NCI-H2029 treated with DMSO at 0.1 percent for 48 hours (cell line): ENCODE measurements around the gene KLK15.
"Not testable (repeated sequence)": the region's sequence is repeated elsewhere in the genome, so short reads cannot be mapped to it uniquely, and the experiment has no call there.

Experiments used
- DNase-seq: peaks from one replicate; lab custom pipeline; 2025; lab: John Stamatoyannopoulos, UW

The KLK15 gene

GRCh38 chr19:50796128-50796633 lies 37.2 kb downstream of the KLK15 start:
- DNase-seq, result no peak

- no peak for DNase-seq
Measured at GRCh38 chr19:50795664-50796073, 37.7 kb downstream of the KLK15 start.

- DNase-seq, result no peak
Measured at GRCh38 chr19:50794876-50795663, 38.3 kb downstream of the KLK15 start.

- no peak for DNase-seq
Measured at GRCh38 chr19:50794074-50794875, 39.1 kb downstream of the KLK15 start.

DNA sequence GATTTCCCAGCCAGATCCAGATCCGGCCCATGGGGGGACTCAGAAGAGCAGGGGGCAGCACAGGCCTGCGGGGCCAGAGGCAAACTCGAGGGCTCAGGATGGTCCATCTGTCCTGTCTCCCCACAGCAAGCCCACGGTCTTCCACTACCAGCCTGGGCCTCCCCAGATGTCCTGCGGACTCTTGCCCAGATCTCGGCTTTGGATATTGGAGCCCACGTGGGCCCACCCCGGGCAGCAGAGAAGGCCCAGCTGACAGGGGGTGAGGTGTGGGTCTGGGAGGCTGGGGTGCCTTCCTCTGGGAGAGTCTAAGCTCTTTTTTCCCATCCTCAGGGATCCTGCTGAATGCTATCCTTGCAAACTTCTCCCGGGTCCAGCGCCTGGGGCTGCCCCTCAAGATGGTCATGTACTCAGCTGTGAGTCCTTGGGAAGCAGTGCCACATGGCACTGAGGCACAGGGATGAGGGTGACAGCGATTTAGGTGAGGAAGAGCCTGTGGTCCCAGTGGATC lies 39.8 kb downstream of the KLK15 start:
- DNase-seq, result no peak

DNA sequence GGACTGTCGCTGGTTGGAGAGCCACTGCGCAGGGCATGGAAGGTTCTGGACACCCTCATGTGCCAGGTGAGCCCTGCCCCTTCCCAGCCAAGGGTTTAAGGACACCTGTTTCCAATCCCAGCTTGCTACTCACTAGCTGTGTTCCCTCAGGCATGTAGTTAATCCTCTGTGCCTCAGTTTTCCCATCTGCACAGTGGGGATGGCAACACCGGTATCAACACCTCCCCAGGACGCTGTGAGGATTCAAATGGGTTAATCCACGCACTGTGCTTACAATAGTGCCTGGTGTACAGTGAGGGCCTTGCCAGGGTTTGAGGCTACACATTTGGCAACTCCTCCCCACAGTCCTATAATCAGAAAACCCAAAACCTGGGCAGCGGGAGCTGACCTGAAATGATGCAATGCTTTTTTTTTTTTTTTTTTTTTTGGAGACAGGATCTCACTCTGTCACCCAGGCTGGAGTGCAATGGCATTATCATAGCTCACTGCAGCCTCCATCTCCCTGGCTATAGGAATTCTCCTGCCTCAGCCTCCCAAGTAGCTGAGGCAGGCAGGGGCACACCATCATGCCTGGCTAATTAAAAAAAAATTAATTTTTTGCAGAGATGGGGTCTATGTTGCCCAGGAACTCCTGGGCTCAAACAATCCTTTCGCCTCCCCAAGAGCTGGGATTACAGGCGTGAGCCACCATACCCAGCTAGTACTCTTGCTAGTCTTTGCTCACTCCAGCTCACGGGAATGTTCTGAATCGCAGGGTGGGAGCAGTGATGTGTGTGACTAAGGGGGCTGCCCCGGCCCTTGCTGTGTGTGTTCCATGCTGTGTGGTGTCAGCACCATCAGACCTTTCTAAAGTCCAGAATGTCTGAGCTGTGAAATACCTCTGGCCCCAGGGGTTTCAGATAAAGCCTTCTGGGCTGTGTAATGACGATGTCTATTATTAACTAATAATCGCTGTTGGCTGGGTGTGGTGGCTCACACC lies 40.8 kb downstream of the KLK15 start:
- no peak for DNase-seq

DNA sequence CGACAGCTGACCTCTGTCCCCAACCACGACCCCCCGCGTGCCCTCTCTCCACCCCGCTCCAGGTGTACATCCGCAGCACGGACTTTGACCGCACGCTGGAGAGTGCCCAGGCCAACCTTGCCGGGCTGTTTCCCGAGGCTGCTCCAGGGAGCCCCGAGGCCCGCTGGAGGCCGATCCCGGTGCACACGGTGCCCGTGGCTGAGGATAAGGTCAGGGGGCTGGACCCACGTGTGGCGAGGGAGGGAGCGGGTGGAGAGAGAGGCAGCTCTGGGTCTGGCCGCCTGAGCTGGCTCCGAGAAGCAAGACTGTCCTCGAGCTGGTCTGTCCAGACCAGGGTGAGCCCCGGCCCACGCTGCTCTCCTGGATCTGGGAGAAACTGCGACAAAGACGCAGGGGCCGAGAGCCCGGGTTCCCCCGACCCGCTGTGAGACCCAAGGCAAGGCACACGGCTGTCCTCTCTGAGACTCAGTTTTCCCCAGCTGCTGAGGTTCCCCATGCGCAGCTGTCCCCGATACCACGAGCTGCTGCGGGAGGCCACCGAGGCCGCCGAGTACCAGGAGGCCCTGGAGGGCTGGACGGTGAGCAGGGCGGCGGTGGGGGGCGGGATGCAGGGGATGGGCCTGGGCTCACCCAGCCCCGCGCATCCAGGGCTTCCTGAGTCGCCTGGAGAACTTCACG lies 41.6 kb downstream of the KLK15 start:
- no peak for DNase-seq

DNA sequence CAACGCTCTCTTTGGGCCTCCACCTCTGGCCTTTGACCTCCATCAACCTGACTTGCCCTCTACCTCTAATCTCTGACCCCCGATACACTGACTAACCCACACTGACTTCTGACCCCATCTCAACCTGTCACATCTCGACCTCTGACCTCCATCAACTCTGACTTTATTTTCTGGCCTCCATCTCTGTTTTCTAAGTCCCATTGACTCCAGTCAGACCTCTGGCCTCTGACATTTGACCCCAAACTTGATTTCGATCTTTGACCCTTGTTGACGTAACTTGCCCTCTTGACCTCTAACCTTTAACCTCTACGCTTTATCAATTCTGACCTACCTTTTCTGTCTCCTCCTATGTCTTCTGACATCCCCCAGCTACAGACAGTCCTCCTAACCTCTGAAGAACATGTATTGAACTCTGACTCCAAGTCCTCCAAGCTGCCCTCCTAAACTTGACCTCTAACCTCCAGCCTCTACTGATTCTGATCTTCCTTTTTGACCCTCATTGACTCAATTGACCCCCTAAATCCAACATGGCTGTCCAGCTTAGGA lies 42.4 kb downstream of the KLK15 start:
- DNase-seq, result no peak

- no peak for DNase-seq
Measured at GRCh38 chr19:50790396-50790795, 43.0 kb downstream of the KLK15 start, which contains the start of gene ACP4. Gene ACP4, plus strand, starts transcription at chr19:50790415. Its CDS starts 0 bp downstream, at chr19:50790415.

GRCh38 chr19:50785329-50785728 lies 48.0 kb downstream of the KLK15 start:
- DNase-seq, result no peak

DNA sequence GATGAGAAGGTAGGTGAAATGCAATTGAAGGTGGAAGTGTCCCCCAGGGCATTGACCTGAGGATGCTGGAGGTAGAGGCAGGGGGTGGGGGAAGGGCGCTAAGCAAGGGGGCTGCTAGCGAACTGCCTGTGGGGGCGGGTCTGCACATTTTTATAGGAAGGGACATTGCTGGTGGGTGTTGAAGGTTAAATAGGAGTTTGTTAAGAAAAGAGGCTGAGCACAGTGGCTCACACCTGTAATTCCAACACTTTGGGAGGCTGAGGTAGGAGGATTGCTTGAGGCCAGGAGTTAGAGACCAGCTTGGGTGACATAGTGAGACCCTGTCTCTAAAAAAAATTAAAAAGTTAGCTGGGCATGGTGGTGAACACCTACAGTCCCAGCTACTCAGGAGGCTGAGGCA lies 48.7 kb downstream of the KLK15 start:
- no peak for DNase-seq

DNA sequence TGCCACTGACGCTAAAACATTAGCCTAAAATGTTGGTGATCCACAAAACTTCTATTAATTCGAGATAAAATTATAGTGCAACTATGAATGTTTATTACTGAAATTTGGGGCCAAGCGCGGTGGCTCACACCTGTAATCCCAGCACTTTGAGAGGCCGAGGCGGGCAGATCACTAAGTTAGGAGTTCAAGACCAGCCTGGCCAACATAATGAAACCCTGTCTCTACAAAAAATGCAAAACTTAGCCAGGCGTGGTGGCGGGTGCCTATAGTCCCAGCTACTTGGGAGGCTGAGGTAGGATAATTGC lies 49.6 kb downstream of the KLK15 start:
- not testable (repeated sequence) for DNase-seq

GRCh38 chr19:50780753-50781435 lies 52.5 kb downstream of the KLK15 start:
- DNase-seq, result no peak

DNA sequence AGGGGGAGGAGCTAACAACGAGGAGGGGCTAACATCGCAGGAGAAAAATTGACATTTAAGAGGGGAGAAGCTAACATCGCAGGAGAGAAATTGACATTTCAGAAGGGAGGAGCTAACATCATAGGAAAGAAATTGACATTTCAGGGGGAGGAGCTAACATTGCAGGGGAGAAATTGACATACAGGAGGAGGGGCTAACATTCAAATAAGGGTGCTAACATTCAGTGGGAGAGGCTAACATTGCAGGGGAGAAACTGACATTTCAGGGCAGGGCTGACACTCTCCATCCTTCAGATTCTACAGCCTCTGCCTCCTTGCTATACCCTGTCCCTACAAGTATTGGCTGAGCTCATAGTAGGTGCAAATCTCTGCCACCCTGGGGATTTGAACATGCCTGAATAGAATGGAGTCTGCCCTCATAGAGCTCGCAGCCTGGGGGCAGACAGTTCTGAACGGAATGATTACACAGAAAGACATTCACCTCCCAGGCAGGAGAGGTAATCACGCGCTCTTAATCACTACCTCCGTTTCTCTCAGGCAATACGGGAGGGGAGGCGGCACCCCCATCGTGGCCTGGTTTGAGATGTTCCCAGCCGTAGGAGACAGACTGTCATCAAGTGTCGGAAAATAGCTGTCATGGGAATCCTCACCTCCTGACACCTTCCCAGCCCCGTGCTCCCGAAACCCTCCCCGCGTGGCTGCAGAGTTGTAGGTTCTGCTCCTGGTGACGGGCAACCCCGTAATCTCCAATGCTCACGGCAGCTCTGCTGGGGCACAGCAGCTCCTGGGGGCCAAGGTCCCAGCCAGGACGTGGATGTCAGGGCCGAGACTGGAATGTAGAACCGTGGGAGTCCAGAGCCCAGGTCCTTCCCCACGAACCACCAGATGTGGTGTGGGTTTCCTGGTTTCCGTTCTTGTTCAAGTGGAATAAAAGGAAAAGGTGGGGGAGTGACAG lies 53.6 kb downstream of the KLK15 start:
- no peak for DNase-seq

GRCh38 chr19:50778906-50779430 lies 54.4 kb downstream of the KLK15 start:
- DNase-seq, result no peak

- DNase-seq, result no peak
Measured at GRCh38 chr19:50777830-50778303, 55.5 kb downstream of the KLK15 start.

GRCh38 chr19:50777261-50777660 lies 56.1 kb downstream of the KLK15 start:
- DNase-seq, result no peak

- DNase-seq, result no peak
Measured at GRCh38 chr19:50776131-50776530, 57.2 kb downstream of the KLK15 start.
